Upper lobe of right lung (tissue), 1 donor: ENCODE measurements around the gene C1GALT1C1L. TPM values are rescaled to one million over a fixed set of nuclear protein-coding genes. Genes with fewer than 3 reads are reported as not detected.
"Not testable (repeated sequence)": the region's sequence is repeated elsewhere in the genome, so short reads cannot be mapped to it uniquely, and the experiment has no call there.

Source experiments
- ATAC-seq: fragments of 200-7000 bp; cut with Tn5 transposase; one replicate; pipeline ENCODE4 v1.9.1; 2020; ENCODE audit warnings: mild to moderate bottlenecking, moderate library complexity
- DNase-seq: peaks from one replicate; pipeline ENCODE4 v3.0.0-alpha.2; 2020
- H3K27ac ChIP-seq: fragments of 200-600 bp; one replicate; pipeline ENCODE4 v1.8.0; 2022
- H3K27me3 ChIP-seq: fragments of 200-600 bp; one replicate; pipeline ENCODE4 v1.8.0; 2022; ENCODE audit warnings: mild to moderate bottlenecking
- H3K36me3 ChIP-seq: fragments of 200-600 bp; one replicate; pipeline ENCODE4 v1.8.0; 2022
- H3K4me1 ChIP-seq: fragments of 200-600 bp; one replicate; pipeline ENCODE4 v1.8.0; 2022
- H3K4me3 ChIP-seq: fragments of 200-600 bp; one replicate; pipeline ENCODE4 v1.8.0; 2022; ENCODE audit warnings: mild to moderate bottlenecking
- H3K9me3 ChIP-seq: fragments of 200-600 bp; one replicate; pipeline ENCODE4 v1.8.0; 2022
- CTCF ChIP-seq: fragments of 200-600 bp; IDR thresholded peaks from one replicate; pipeline ENCODE4 v1.8.0; 2022; ENCODE audit warnings: antibody characterized with exemption
- intact Hi-C: fragments of 100-400 bp; cut with DNase I; formaldehyde crosslinking; loops from one replicate; pipeline ENCODE4 v1.11.0; 2022
- total RNA-seq: library from RNA; stranded (reverse); fragmentation: NEBNext Ultra II Directional; extraction: Animal tissue kit (Norgen Biotek cat#: 25700); gene quantifications from one replicate; pipeline ENCODE4 v1.2.1, GENCODE V29; 2021
- donor health status: DM: no; HTN: yes; CAD: no; lungs with severe emphysema.

The C1GALT1C1L gene
- total RNA-seq, 1 donor from 2014 or later = 0.35 TPM

GRCh38 chr2:43685357-43685756 lies 9.1 kb upstream of the C1GALT1C1L start:
- Histone ChIP-seq H3K36me3 (no peaks in the 10 kb centered on the region), H3K27me3 (no peaks in the 10 kb centered on the region), H3K4me3 (no peak overlapping the region), H3K9me3 (no peaks in the 10 kb centered on the region), H3K4me1 (no peaks in the 10 kb centered on the region), H3K27ac (no peak overlapping the region)
- no peak for TF ChIP-seq CTCF
- DNase-seq = no peak
- ATAC-seq = no peak
- intact Hi-C loops = no loop called here

DNA sequence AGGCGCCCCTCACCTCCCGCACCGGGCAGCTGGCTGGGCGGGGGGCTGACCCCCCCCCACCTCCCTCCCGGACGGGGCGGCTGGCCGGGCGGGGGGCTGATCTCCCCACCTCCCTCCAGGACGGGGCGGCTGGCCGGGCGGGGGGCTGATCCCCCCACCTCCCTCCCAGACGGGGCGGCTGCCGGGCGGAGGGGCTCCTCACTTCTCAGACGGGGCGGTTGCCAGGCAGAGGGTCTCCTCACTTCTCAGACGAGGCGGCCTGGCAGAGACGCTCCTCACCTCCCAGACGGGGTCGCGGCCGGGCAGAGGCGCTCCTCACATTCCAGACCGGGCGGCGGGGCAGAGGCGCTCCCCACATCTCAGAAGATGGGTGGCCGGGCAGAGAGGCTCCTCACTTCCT lies 1.6 kb upstream of the C1GALT1C1L start:
- H3K36me3 ChIP-seq, H3K4me1 ChIP-seq, H3K4me3 ChIP-seq: not testable (repeated sequence)

GRCh38 chr2:43675646-43676321 lies 445 bp downstream of the C1GALT1C1L start:
- ATAC-seq (no peak), DNase-seq (no peak)
- Histone ChIP-seq H3K4me3 (peak overlapping the region; percentile 47), H3K27me3 (no peaks in the 10 kb centered on the region), H3K4me1 (peaks cover 7% of the 10 kb centered on the region), H3K9me3 (no peaks in the 10 kb centered on the region), H3K36me3 (no peaks in the 10 kb centered on the region), H3K27ac (no peak overlapping the region)
- no peak for TF ChIP-seq CTCF
- intact Hi-C loops = no loop called here

More for the DNA sequence above, 1.6 kb upstream of the C1GALT1C1L start:
- H3K9me3 ChIP-seq, ATAC-seq, H3K27me3 ChIP-seq, H3K27ac ChIP-seq, intact Hi-C loops, DNase-seq: not testable (repeated sequence)

GRCh38 chr2:43657241-43657640 lies 19.0 kb downstream of the C1GALT1C1L start:
- Histone ChIP-seq H3K4me3 (no peak overlapping the region), H3K36me3 (no peaks in the 10 kb centered on the region), H3K4me1 (no peaks in the 10 kb centered on the region), H3K27me3 (no peaks in the 10 kb centered on the region), H3K9me3 (no peaks in the 10 kb centered on the region), H3K27ac (no peak overlapping the region)
- ATAC-seq = no peak
- DNase-seq = no peak
- TF ChIP-seq CTCF = no peak
- intact Hi-C loops = no loop called here

- ATAC-seq (no peak), DNase-seq (no peak)
- no peak overlapping the region for H3K27ac ChIP-seq
- TF ChIP-seq CTCF = no peak
- H3K27me3 ChIP-seq = no peaks in the 10 kb centered on the region
- H3K4me3 ChIP-seq = no peak overlapping the region
- no peaks in the 10 kb centered on the region for H3K36me3 ChIP-seq
- no peaks in the 10 kb centered on the region for H3K9me3 ChIP-seq
- no peaks in the 10 kb centered on the region for H3K4me1 ChIP-seq
- intact Hi-C loops = no loop called here
Observed at GRCh38 chr2:43653506-43653905, 22.7 kb downstream of the C1GALT1C1L start.

GRCh38 chr2:43648994-43649701 lies 27.1 kb downstream of the C1GALT1C1L start:
- H3K36me3 ChIP-seq = no peaks in the 10 kb centered on the region
- H3K4me1 ChIP-seq = no peaks in the 10 kb centered on the region
- no peak for TF ChIP-seq CTCF
- DNase-seq = no peak
- intact Hi-C loops = no loop called here
- no peak overlapping the region for H3K27ac ChIP-seq
- ATAC-seq = peak; percentile 57
- no peak overlapping the region for H3K4me3 ChIP-seq
- no peaks in the 10 kb centered on the region for H3K9me3 ChIP-seq
- no peaks in the 10 kb centered on the region for H3K27me3 ChIP-seq
